Kasumi-1 (cell line): ENCODE measurements around the gene HSD3B2.
A peak's percentile ranks its signal among the peaks of the same experiment; 100 is the strongest.

Experiments
- DNase-seq, 2 experiments: peaks; one replicate each; lab custom pipeline; 2025; lab: John Stamatoyannopoulos, UW

HSD3B2 gene

GRCh38 chr1:119397986-119398385 is 17.0 kb upstream of the HSD3B2 start:
- DNase-seq = no peak

GRCh38 chr1:119404736-119405135 is 10.2 kb upstream of the HSD3B2 start:
- no peak for DNase-seq

GRCh38 chr1:119409731-119410130 is 5.2 kb upstream of the HSD3B2 start:
- no peak for DNase-seq

GRCh38 chr1:119410961-119411360 is 4.0 kb upstream of the HSD3B2 start:
- DNase-seq = no peak

GRCh38 chr1:119416006-119416640 is 1.2 kb downstream of the HSD3B2 start:
- DNase-seq = no peak

GRCh38 chr1:119419109-119419508 is 4.2 kb downstream of the HSD3B2 start:
- DNase-seq = no peak

GRCh38 chr1:119420638-119421037 is 5.7 kb downstream of the HSD3B2 start:
- no peak for DNase-seq

- DNase-seq = no peak
Observed at GRCh38 chr1:119422631-119423030, 7.7 kb downstream of the HSD3B2 start.

- DNase-seq = no peak
Observed at GRCh38 chr1:119428991-119429390, 14.0 kb downstream of the HSD3B2 start.

GRCh38 chr1:119429687-119430086 is 14.7 kb downstream of the HSD3B2 start:
- no peak for DNase-seq

- no peak for DNase-seq
Observed at GRCh38 chr1:119430486-119430885, 15.5 kb downstream of the HSD3B2 start.

- DNase-seq = no peak
Observed at GRCh38 chr1:119431836-119432235, 16.9 kb downstream of the HSD3B2 start.

- no peak for DNase-seq
Observed at GRCh38 chr1:119435052-119435451, 20.1 kb downstream of the HSD3B2 start.

GRCh38 chr1:119438761-119439160 is 23.8 kb downstream of the HSD3B2 start:
- no peak for DNase-seq

- no peak for DNase-seq
Observed at GRCh38 chr1:119440721-119441307, 25.9 kb downstream of the HSD3B2 start.

- DNase-seq = no peak
Observed at GRCh38 chr1:119442756-119443155, 27.8 kb downstream of the HSD3B2 start.

- DNase-seq = no peak
Observed at GRCh38 chr1:119446321-119446720, 31.4 kb downstream of the HSD3B2 start.

- no peak for DNase-seq
Observed at GRCh38 chr1:119447344-119448126, 32.6 kb downstream of the HSD3B2 start.

GRCh38 chr1:119448127-119448511 is 33.2 kb downstream of the HSD3B2 start:
- DNase-seq = no peak

GRCh38 chr1:119449971-119450370 is 35.0 kb downstream of the HSD3B2 start:
- peak; percentile 1 to 7 for DNase-seq

- DNase-seq = no peak
Observed at GRCh38 chr1:119451158-119451557, 36.2 kb downstream of the HSD3B2 start.

- DNase-seq = no peak
Observed at GRCh38 chr1:119452091-119452490, 37.1 kb downstream of the HSD3B2 start.

- no peak for DNase-seq
Observed at GRCh38 chr1:119453021-119453420, 38.1 kb downstream of the HSD3B2 start.
